GM12878 (cell line): ENCODE results near the gene SULF2. TPM values are rescaled to one million over a fixed set of nuclear protein-coding genes. Genes with fewer than 3 reads are reported as not detected.

Experiments used
- CBX5 ChIP-seq: sonication (generic); IDR thresholded peaks from 2 replicates; pipeline ENCODE4 v1.6.1; 2016; ENCODE audit warnings: low read depth, moderate library complexity, mild to moderate bottlenecking, inconsistent platforms
- CEBPB ChIP-seq, 2 experiments: fragments of 150-350 bp in 1 of 2; IDR thresholded peaks; 2 replicates each; pipeline ENCODE4 v1.6.1; 2012 to 2014; ENCODE audit warnings: low read depth in 2 of 2, low read length in 2 of 2, borderline replicate concordance in 1 of 2, inconsistent platforms in 1 of 2
- CHD2 ChIP-seq: IDR thresholded peaks from 2 replicates; pipeline ENCODE4 v1.6.1; 2011; ENCODE audit warnings: low read depth, low read length, improper control_type of control experiment, borderline replicate concordance
- ESRRA ChIP-seq: IDR thresholded peaks from 2 replicates; pipeline ENCODE4 v1.6.1; 2012; ENCODE audit warnings: mild to moderate bottlenecking, low read length, improper control_type of control experiment
- HDAC6 ChIP-seq: fragments of 200-600 bp; sonication (generic); IDR thresholded peaks from one replicate; pipeline ENCODE4 v1.8.0; 2017; ENCODE audit warnings: antibody characterized with exemption; ENCODE audit not compliant: unreplicated experiment
- HDGF ChIP-seq: fragments of 450-650 bp; IDR thresholded peaks from 2 replicates; pipeline ENCODE4 v1.6.1; 2016; ENCODE audit warnings: antibody characterized with exemption
- KAT2A ChIP-seq: conservative IDR thresholded peaks from 2 replicates; pipeline ENCODE4 v1.6.1; 2011; ENCODE audit warnings: low read depth, low read length; ENCODE audit not compliant: control insufficient read depth
- NFIC ChIP-seq: IDR thresholded peaks from 2 replicates; pipeline ENCODE4 v1.6.1; 2012; ENCODE audit warnings: low read depth, mild to moderate bottlenecking, inconsistent platforms, low read length, moderate library complexity
- NFXL1 ChIP-seq: fragments of 450-650 bp; IDR thresholded peaks from 2 replicates; pipeline ENCODE4 v1.6.1; 2017; ENCODE audit warnings: antibody characterized with exemption, mild to moderate bottlenecking, borderline replicate concordance
- NFYB ChIP-seq: IDR thresholded peaks from 2 replicates; pipeline ENCODE4 v1.6.1; 2011; ENCODE audit warnings: low read depth, mild to moderate bottlenecking, low read length, improper control_type of control experiment, moderate library complexity; ENCODE audit not compliant: insufficient read depth
- NR2C1 ChIP-seq: fragments of 450-650 bp; IDR thresholded peaks from 2 replicates; pipeline ENCODE4 v1.6.1; 2017; ENCODE audit warnings: antibody characterized with exemption, mild to moderate bottlenecking, moderate library complexity
- PAX5 ChIP-seq: IDR thresholded peaks from 2 replicates; pipeline ENCODE4 v1.6.1; 2011; ENCODE audit warnings: low read depth, low read length, borderline replicate concordance
- PAX8 ChIP-seq: fragments of 450-650 bp; IDR thresholded peaks from 2 replicates; pipeline ENCODE4 v1.6.1; 2017; ENCODE audit warnings: mild to moderate bottlenecking, moderate library complexity
- SMARCA5 ChIP-seq: fragments of 450-650 bp; IDR thresholded peaks from 2 replicates; pipeline ENCODE4 v1.6.1; 2017; ENCODE audit warnings: mild to moderate bottlenecking
- TCF7 ChIP-seq: IDR thresholded peaks from 2 replicates; pipeline ENCODE4 v1.6.1; 2014; ENCODE audit warnings: antibody characterized with exemption, borderline replicate concordance
- ZZZ3 ChIP-seq: IDR thresholded peaks from 2 replicates; pipeline ENCODE4 v1.6.1; 2011; ENCODE audit warnings: low read depth; ENCODE audit not compliant: control insufficient read depth, insufficient read length
- polyA plus RNA-seq, 11 experiments: library from polyadenylated mRNA; depleted of rRNA in 4 of 11; unstranded in 6 of 11; stranded (reverse) in 5 of 11; fragments of >200 nt; fragmentation: Nextera tagmentation in 4 of 11; fragmentation: Illumina TruSeq in 1 of 11; extraction: Ambion mirVana in 4 of 11; extraction: Trizol in 1 of 11; gene quantifications; 1 replicate in 1 of 11; 2 replicates in 10 of 11; pipeline versions ENCODE4 v1.2.1 to v1.2.3, GENCODE V29; 2011 to 2016; ENCODE audit warnings: inconsistent platforms in 2 of 11, missing spikeins in 2 of 11, low read depth in 1 of 11
- total RNA-seq, 4 experiments: library from RNA; depleted of rRNA in 3 of 4; stranded (reverse); fragments of >200 nt in 3 of 4; fragmentation: Illumina TruSeq in 1 of 4; extraction: Trizol in 1 of 4; gene quantifications; 2 replicates each; pipeline versions ENCODE4 v1.2.1 to v1.2.3, GENCODE V29; 2013 to 2021
- TF ChIP-seq, protein P1 (sequence below): IDR thresholded peaks from 2 replicates; pipeline ENCODE4 v1.6.1; 2012; ENCODE audit warnings: low read depth, low read length, improper control_type of control experiment
- TF ChIP-seq, protein P2 (sequence below): fragments of 450-650 bp; IDR thresholded peaks from 2 replicates; pipeline ENCODE4 v1.6.1; 2018; ENCODE audit warnings: mild to moderate bottlenecking, low read depth, moderate library complexity; ENCODE audit not compliant: partially characterized antibody
- TF ChIP-seq, protein P3 (sequence below): fragments of 450-650 bp; IDR thresholded peaks from 2 replicates; pipeline ENCODE4 v1.6.1; 2017; ENCODE audit warnings: mild to moderate bottlenecking, moderate library complexity
- TF ChIP-seq, protein P4 (sequence below): fragments of 450-650 bp; formaldehyde crosslinking; IDR thresholded peaks from 2 replicates; pipeline ENCODE4 v1.4.0; 2020; ENCODE audit warnings: mild to moderate bottlenecking, moderate library complexity

Gene SULF2
- total and polyA plus RNA-seq, 10 of the 15 experiments (the other 5 are each of a cell fraction or from before 2014, with no cell fraction given): 0.69 to 4.1 (median 1.6) TPM

DNA sequence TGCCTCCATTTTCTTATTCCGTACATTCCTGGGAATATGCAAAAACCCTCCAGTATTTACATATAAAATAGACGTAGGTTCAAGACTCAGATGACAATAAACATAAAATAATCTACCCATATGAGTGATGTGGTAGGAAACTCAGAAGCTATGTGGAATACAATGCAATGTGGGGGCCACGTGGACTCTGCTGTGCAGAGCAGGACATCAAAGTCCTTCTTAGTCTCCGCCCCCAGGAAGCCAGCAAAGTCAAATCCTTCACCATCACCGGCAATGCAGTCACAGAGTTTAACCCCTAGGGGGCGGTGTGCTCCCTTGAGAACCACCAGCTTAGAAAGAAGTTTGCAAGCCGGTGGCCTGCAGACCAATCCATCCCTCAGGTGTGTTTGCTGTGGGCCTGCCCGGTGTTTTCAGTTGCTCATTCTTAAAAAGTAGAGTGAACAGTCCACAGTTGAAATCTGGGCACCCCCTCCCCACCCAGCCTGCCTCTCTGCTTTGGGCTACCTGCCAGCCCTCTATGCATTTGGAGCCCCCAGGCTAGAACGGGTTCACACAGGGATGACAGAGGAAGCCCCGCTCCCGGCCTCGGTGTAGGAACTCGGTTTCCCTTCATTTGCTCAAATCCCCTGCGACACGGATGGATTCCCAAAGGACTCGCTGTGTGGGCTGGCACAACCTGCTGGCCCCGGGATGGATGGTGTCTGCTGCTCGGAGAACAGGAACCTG lies 59.9 kb downstream of the SULF2 start (continued):
- TF ChIP-seq TCF7: no peak; the same call in 1 of the 2 replicates
- TF ChIP-seq, protein P1, sequence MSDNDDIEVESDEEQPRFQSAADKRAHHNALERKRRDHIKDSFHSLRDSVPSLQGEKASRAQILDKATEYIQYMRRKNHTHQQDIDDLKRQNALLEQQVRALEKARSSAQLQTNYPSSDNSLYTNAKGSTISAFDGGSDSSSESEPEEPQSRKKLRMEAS: no peak
- TF ChIP-seq, protein P2, sequence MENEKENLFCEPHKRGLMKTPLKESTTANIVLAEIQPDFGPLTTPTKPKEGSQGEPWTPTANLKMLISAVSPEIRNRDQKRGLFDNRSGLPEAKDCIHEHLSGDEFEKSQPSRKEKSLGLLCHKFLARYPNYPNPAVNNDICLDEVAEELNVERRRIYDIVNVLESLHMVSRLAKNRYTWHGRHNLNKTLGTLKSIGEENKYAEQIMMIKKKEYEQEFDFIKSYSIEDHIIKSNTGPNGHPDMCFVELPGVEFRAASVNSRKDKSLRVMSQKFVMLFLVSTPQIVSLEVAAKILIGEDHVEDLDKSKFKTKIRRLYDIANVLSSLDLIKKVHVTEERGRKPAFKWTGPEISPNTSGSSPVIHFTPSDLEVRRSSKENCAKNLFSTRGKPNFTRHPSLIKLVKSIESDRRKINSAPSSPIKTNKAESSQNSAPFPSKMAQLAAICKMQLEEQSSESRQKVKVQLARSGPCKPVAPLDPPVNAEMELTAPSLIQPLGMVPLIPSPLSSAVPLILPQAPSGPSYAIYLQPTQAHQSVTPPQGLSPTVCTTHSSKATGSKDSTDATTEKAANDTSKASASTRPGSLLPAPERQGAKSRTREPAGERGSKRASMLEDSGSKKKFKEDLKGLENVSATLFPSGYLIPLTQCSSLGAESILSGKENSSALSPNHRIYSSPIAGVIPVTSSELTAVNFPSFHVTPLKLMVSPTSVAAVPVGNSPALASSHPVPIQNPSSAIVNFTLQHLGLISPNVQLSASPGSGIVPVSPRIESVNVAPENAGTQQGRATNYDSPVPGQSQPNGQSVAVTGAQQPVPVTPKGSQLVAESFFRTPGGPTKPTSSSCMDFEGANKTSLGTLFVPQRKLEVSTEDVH: no peak
- no peak for TF ChIP-seq ESRRA
- TF ChIP-seq NFXL1: peak; percentile 53; the same call in 1 of the 2 replicates
- TF ChIP-seq NFIC: no peak
- no peak for TF ChIP-seq HDAC6
- no peak for TF ChIP-seq CEBPB (IDR thresholded peaks at IDR 0.05; ENCODE audit: borderline replicate concordance in 1 of 2, low read depth in 2 of 2, low read length in 2 of 2)
- no peak for TF ChIP-seq CBX5
- TF ChIP-seq, protein P3, sequence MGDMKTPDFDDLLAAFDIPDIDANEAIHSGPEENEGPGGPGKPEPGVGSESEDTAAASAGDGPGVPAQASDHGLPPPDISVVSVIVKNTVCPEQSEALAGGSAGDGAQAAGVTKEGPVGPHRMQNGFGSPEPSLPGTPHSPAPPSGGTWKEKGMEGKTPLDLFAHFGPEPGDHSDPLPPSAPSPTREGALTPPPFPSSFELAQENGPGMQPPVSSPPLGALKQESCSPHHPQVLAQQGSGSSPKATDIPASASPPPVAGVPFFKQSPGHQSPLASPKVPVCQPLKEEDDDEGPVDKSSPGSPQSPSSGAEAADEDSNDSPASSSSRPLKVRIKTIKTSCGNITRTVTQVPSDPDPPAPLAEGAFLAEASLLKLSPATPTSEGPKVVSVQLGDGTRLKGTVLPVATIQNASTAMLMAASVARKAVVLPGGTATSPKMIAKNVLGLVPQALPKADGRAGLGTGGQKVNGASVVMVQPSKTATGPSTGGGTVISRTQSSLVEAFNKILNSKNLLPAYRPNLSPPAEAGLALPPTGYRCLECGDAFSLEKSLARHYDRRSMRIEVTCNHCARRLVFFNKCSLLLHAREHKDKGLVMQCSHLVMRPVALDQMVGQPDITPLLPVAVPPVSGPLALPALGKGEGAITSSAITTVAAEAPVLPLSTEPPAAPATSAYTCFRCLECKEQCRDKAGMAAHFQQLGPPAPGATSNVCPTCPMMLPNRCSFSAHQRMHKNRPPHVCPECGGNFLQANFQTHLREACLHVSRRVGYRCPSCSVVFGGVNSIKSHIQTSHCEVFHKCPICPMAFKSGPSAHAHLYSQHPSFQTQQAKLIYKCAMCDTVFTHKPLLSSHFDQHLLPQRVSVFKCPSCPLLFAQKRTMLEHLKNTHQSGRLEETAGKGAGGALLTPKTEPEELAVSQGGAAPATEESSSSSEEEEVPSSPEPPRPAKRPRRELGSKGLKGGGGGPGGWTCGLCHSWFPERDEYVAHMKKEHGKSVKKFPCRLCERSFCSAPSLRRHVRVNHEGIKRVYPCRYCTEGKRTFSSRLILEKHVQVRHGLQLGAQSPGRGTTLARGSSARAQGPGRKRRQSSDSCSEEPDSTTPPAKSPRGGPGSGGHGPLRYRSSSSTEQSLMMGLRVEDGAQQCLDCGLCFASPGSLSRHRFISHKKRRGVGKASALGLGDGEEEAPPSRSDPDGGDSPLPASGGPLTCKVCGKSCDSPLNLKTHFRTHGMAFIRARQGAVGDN: no peak
- TF ChIP-seq ZZZ3: no peak
- TF ChIP-seq HDGF: no peak
- no peak for TF ChIP-seq PAX5
- no peak for TF ChIP-seq NFYB
- TF ChIP-seq, protein P4, sequence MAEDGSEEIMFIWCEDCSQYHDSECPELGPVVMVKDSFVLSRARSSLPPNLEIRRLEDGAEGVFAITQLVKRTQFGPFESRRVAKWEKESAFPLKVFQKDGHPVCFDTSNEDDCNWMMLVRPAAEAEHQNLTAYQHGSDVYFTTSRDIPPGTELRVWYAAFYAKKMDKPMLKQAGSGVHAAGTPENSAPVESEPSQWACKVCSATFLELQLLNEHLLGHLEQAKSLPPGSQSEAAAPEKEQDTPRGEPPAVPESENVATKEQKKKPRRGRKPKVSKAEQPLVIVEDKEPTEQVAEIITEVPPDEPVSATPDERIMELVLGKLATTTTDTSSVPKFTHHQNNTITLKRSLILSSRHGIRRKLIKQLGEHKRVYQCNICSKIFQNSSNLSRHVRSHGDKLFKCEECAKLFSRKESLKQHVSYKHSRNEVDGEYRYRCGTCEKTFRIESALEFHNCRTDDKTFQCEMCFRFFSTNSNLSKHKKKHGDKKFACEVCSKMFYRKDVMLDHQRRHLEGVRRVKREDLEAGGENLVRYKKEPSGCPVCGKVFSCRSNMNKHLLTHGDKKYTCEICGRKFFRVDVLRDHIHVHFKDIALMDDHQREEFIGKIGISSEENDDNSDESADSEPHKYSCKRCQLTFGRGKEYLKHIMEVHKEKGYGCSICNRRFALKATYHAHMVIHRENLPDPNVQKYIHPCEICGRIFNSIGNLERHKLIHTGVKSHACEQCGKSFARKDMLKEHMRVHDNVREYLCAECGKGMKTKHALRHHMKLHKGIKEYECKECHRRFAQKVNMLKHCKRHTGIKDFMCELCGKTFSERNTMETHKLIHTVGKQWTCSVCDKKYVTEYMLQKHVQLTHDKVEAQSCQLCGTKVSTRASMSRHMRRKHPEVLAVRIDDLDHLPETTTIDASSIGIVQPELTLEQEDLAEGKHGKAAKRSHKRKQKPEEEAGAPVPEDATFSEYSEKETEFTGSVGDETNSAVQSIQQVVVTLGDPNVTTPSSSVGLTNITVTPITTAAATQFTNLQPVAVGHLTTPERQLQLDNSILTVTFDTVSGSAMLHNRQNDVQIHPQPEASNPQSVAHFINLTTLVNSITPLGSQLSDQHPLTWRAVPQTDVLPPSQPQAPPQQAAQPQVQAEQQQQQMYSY (CRISPR knock-in tag): no peak
- no peak for TF ChIP-seq KAT2A
- TF ChIP-seq NR2C1: no peak; the same call in 1 of the 2 replicates
- TF ChIP-seq SMARCA5: peak; percentile 45; the same call in 1 of the 2 replicates
- TF ChIP-seq CHD2: no peak
- TF ChIP-seq PAX8: no peak
